Osteoblast (primary cell): Measurements from ENCODE around the gene KRT79. TPM values are rescaled to one million over a fixed set of nuclear protein-coding genes. Genes with fewer than 3 reads are reported as not detected.

Experiments used
- DNase-seq: peaks from one replicate; pipeline ENCODE4 v3.0.0; 2011; ENCODE audit warnings: low spot score, mixed read lengths; ENCODE audit not compliant: insufficient read length; ENCODE audit errors: missing footprints
- H2AFZ ChIP-seq: 2 replicates; pipeline ENCODE4 v1.6.0; 2011; ENCODE audit warnings: mild to moderate bottlenecking, low read length
- H3K27ac ChIP-seq: 2 replicates; pipeline ENCODE4 v1.5.1; 2011; ENCODE audit warnings: mild to moderate bottlenecking, low read depth, low read length, moderate library complexity
- H3K27me3 ChIP-seq: 2 replicates; pipeline ENCODE4 v1.6.0; 2012; ENCODE audit warnings: mild to moderate bottlenecking, control low read depth, inconsistent platforms, low read length, moderate library complexity; ENCODE audit not compliant: insufficient read depth
- H3K36me3 ChIP-seq: 2 replicates; pipeline ENCODE4 v1.5.1; 2011; ENCODE audit warnings: mild to moderate bottlenecking, low read length, control low read depth, moderate library complexity; ENCODE audit not compliant: insufficient read depth
- H3K4me1 ChIP-seq: 2 replicates; pipeline ENCODE4 v1.5.1; 2011; ENCODE audit warnings: mild to moderate bottlenecking, low read length, control low read depth, moderate library complexity; ENCODE audit not compliant: insufficient read depth
- H3K4me2 ChIP-seq: 2 replicates; pipeline ENCODE4 v1.6.0; 2011; ENCODE audit warnings: mild to moderate bottlenecking, low read length; ENCODE audit not compliant: insufficient read depth
- H3K4me3 ChIP-seq: fragments of 200-600 bp; sonication (generic); 3 replicates; pipeline ENCODE4 v1.5.1; 2012; ENCODE audit warnings: mild to moderate bottlenecking, low read length, inconsistent platforms; ENCODE audit not compliant: insufficient read depth
- H3K79me2 ChIP-seq: 2 replicates; pipeline ENCODE4 v1.6.0; 2012; ENCODE audit warnings: mild to moderate bottlenecking, low read length, control low read depth, inconsistent platforms; ENCODE audit not compliant: insufficient read depth
- H3K9me3 ChIP-seq: 2 replicates; pipeline ENCODE4 v1.5.1; 2011; ENCODE audit warnings: low read depth, low read length, control low read depth
- H4K20me1 ChIP-seq: 2 replicates; pipeline ENCODE4 v1.6.0; 2012; ENCODE audit warnings: mild to moderate bottlenecking, low read length, control low read depth; ENCODE audit not compliant: insufficient read depth
- CTCF ChIP-seq: IDR thresholded peaks from 2 replicates; pipeline ENCODE4 v1.5.1; 2011; ENCODE audit warnings: mild to moderate bottlenecking, low read depth, low read length, moderate library complexity; ENCODE audit errors: extremely low read depth
- total RNA-seq: library from RNA; depleted of rRNA; stranded (reverse); fragments of >200 nt; gene quantifications from 2 replicates; pipeline ENCODE4 v1.2.3, GENCODE V29; 2012

Gene KRT79
- total RNA-seq, 1 donor, result not detected

- no peak for DNase-seq
- Histone ChIP-seq H3K4me1 (no peaks in the 10 kb centered on the region), H2AFZ (no peak overlapping the region), H3K4me2 (no peak overlapping the region), H3K79me2 (no peaks in the 10 kb centered on the region), H3K36me3 (no peaks in the 10 kb centered on the region), H3K9me3 (no peaks in the 10 kb centered on the region), H3K27me3 (peaks cover 63% of the 10 kb centered on the region), H4K20me1 (no peaks in the 10 kb centered on the region), H3K4me3 (no peak overlapping the region), H3K27ac (no peak overlapping the region)
- no peak for TF ChIP-seq CTCF
Measured at GRCh38 chr12:52781399-52782082, 52.6 kb downstream of the KRT79 start.

GRCh38 chr12:52779914-52780313, 54.2 kb downstream of the KRT79 start:
- H3K27ac ChIP-seq, result no peak overlapping the region
- H2AFZ ChIP-seq, result no peak overlapping the region
- no peak for TF ChIP-seq CTCF
- no peak overlapping the region for H3K4me2 ChIP-seq
- H3K36me3 ChIP-seq, result no peaks in the 10 kb centered on the region
- H3K27me3 ChIP-seq, result peaks cover 69% of the 10 kb centered on the region
- H3K4me3 ChIP-seq, result no peak overlapping the region
- DNase-seq, result no peak
- H3K9me3 ChIP-seq, result no peaks in the 10 kb centered on the region
- no peaks in the 10 kb centered on the region for H4K20me1 ChIP-seq
- H3K4me1 ChIP-seq, result no peaks in the 10 kb centered on the region
- H3K79me2 ChIP-seq, result no peaks in the 10 kb centered on the region

GRCh38 chr12:52778833-52779232, 55.3 kb downstream of the KRT79 start:
- H3K9me3 ChIP-seq, result no peaks in the 10 kb centered on the region
- H4K20me1 ChIP-seq, result no peaks in the 10 kb centered on the region
- peaks cover 72% of the 10 kb centered on the region for H3K27me3 ChIP-seq
- no peaks in the 10 kb centered on the region for H3K79me2 ChIP-seq
- H2AFZ ChIP-seq, result no peak overlapping the region
- DNase-seq, result no peak
- H3K4me3 ChIP-seq, result no peak overlapping the region
- H3K4me1 ChIP-seq, result no peaks in the 10 kb centered on the region
- no peak for TF ChIP-seq CTCF
- no peaks in the 10 kb centered on the region for H3K36me3 ChIP-seq
- H3K4me2 ChIP-seq, result no peak overlapping the region
- no peak overlapping the region for H3K27ac ChIP-seq

GRCh38 chr12:52777566-52777965, 56.5 kb downstream of the KRT79 start:
- Histone ChIP-seq H3K36me3 (no peaks in the 10 kb centered on the region), H2AFZ (no peak overlapping the region), H3K27me3 (peaks cover 74% of the 10 kb centered on the region), H3K9me3 (no peaks in the 10 kb centered on the region), H3K4me3 (no peak overlapping the region), H3K79me2 (no peaks in the 10 kb centered on the region), H4K20me1 (no peaks in the 10 kb centered on the region), H3K4me1 (no peaks in the 10 kb centered on the region), H3K27ac (no peak overlapping the region), H3K4me2 (no peak overlapping the region)
- DNase-seq, result no peak
- TF ChIP-seq CTCF, result no peak
